GM18517 (cell line): ENCODE measurements around the gene SLC35F3.
"Not testable (repeated sequence)": the region's sequence is repeated elsewhere in the genome, so short reads cannot be mapped to it uniquely, and the experiment has no call there.

Experiments
- ATAC-seq: cut with Tn5 transposase; IDR thresholded peaks from one replicate; pipeline ENCODE4 v1.9.1; 2021; ENCODE audit warnings: mild to moderate bottlenecking, moderate library complexity; ENCODE audit not compliant: unreplicated experiment

Gene SLC35F3

DNA sequence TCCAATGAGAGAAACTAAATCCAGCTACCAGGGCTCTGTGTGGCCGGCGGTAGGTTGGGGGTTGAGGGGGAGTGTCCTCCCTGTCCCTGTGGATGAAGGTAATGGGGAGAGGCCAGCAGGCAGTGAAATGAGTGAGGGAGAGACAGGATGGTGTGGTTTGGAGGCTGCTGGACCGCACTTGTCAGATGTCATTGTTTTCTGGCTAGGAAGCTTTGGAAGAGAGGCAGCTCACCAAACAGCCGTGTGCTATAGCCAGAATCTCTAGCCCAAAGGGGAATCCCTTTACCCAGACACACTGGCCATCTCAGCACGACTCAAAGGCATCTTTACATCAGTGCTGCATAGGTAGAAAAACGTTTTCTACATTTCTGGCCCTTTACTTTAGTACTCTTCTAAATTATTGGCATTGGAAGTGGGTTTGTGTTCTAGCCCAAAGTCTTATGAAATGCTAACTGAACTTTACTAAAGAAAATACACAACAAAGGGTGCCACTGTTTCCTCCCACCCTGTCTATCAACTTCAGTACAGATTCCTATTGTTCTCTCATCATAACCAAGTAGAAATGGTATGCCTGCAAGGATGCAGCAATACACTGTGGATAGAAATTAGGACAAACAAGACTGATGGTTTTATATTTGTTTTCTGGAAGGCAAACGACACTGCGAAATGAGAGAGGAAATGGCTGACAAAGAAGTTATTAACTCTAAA lies 372.8 kb downstream of the SLC35F3 start:
- no peak for ATAC-seq

DNA sequence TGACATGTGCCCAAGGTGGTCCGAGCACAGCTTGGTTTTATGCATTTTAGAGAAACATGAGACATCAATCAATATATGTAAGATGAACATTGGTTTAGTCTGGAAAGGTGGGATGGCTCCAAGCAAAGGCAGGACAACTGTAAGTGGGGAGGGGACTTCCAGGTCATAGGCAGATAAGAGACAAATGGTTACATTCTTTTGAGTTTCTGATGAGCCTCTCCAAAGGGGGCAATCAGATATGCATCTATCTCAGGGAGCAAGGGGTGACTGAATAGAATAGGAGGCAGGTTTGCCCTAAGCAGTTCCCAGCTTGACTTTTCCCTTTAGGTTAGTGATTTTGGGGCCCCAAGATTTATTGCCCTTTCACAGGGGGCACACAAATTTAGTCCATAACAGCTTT lies 374.5 kb downstream of the SLC35F3 start:
- no peak for ATAC-seq

GRCh38 chr1:234280500-234280899 lies 376.0 kb downstream of the SLC35F3 start:
- ATAC-seq, result no peak

- no peak for ATAC-seq
These were observed 377.5 kb downstream of the SLC35F3 start for GRCh38 chr1:234281826-234282489.

DNA sequence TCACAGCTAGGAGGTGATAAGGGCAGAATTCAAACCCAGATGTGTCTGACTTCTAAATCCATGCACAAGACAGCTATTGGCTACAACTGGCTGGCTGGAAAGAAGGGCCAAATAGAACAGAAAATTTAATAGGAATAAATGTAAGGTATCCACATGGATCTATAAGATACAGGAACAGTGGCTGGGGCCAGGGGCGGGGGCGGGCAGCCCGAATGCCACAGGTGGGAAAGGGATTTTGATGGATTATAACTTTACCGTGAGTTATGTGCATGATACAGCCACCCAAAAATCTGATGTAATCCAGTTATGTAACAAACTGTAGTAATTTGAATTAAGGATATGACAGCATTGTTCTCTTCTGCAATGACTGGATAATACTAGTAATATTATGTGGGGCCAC lies 381.7 kb downstream of the SLC35F3 start:
- ATAC-seq, result no peak

DNA sequence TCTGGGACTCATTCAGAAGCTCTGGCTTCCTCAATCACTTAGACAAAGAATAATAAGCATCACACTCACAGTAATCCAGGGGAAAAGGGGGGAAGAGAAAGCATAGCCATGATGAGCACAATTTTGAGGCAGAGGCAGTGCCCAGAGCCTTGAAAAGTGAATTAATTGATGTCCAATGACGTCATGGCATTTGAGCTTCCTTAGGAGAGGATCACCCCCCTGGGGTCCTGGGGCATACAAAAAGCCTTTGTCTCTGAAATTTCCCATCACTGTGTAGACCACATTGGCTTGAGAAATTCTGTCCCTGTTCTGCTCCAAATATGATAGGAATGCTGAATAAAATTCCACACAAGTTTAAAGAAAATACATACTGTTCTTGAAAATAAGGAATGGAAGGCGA lies 384.5 kb downstream of the SLC35F3 start:
- no peak for ATAC-seq

DNA sequence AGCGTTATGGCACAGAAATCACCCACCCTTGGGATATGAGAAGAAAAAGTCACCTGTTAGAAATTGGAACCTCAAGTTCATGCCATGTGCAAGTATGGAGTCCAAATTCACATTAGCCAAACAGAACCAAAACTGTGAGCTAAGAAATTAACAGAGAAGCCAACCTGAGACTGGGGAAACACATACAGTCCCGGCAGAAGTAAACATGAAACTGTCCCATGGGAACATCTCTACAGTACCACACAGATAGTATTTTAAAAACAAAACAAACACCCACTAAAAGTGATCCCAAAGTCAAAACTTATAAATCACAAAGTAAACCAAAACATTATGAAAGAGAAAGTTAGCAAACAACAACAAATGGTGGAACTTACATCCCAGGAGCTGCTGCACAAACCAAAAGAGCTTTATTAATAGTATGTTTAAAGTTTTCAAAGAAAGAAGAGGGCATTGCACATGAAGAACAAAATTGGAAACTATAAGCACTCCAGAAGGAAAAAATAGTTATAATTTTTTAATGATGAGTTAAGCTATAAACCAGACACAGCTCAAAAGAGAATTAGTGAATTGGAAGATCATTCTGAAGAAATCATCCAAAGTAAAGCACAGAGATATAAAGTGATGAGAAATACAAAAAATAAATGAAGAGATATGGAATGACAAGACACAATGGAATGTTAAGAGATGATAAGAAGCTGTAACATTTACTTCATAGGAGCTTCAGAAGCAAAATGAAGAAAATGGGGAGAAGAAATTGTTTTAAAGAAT lies 385.2 kb downstream of the SLC35F3 start:
- no peak for ATAC-seq

GRCh38 chr1:234292011-234292410 lies 387.5 kb downstream of the SLC35F3 start:
- ATAC-seq, result no peak

- ATAC-seq, result no peak
These were observed 388.1 kb downstream of the SLC35F3 start for GRCh38 chr1:234292548-234292947.

DNA sequence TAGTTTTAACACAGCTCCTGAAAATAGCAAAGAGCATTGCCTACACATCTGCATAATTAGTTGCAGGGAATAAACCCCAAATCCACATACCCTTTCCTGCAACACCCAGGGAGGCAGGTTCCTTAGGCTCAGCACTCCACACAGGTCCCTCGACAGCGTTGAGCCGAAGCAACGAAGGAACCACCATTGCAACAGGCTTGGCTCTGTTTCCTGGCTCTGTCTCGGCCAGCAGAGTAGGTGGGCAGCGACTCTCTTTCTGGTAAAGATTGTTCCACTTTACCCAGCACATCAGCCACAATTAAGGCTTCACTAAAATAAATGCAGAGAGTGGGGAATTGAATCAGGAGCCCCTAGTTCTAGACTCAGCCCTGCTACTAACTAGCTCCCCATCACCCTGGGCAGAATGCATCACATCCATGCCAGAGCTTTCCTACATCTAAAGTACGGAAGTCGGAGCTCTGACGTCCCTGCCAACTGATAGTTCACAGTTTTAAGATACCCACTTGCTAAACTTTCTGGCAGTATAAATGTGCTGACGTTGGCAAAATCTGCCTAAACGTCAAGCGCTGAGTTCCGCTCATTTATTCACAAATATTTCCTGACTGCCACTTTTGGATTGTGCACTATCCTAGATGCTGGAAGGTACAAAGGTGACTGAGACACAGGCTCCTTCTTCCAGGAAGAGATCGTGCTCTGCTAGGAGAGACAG lies 389.8 kb downstream of the SLC35F3 start:
- ATAC-seq, result no peak

DNA sequence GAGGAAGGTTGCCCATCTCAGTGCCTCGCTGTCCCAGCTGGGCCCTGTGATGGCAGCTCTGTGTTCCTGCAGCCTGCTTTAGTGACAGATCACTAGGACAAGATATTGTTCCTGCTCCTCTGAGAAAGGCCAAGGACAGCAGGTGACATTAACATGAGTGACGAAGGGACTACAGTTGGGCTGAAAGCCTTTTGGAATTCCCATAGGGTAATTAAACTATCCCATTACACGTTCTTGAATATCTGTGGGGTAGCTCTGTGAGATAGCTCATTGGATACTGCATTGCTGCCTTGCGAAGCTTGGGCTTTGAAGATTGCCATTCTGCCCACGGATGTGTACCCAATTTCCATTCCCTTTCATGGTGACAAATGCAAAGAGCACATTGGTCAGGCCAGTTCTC lies 390.6 kb downstream of the SLC35F3 start:
- ATAC-seq, result no peak

DNA sequence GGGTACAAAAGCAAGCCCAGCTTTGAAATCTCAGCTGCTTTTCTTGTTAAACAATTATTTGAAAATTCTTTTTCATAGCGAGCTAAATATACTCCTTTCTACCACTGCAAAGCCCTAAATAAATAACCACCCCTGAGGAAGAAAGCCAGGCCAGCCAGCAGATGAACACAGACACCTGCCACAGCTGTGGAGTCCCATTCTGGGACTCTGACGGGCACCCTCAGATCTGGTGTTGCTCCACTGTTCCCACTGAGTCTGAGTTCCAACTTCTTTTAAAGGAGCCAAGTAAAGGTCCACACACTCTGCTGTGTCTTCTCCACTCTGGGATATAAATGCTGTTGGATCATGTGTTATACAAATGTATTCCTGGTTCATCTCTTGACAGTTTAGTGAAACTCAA lies 391.1 kb downstream of the SLC35F3 start:
- no peak for ATAC-seq

GRCh38 chr1:234296496-234296895 lies 392.0 kb downstream of the SLC35F3 start:
- no peak for ATAC-seq

DNA sequence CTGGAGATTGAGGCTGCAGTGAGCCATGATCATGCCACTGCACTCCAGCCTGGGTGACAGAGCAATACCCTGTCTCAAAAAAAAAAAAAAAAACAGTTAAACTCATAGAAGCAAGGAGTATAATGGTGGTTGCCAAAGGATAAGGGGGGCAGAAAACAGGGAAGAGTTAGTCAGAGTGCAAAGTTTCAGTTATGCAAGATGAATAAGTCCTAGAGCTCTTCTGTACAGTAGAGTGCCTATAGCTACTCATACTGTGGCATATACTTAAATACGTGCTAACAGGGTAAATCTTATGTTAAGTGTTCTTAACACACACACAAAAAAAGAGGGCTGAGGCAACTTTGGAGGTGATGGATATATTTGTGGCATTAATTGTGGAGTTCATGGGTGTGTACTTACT lies 393.2 kb downstream of the SLC35F3 start:
- no peak for ATAC-seq

GRCh38 chr1:234300096-234300495 lies 395.6 kb downstream of the SLC35F3 start:
- ATAC-seq, result no peak

- not testable (repeated sequence) for ATAC-seq
These were observed 397.2 kb downstream of the SLC35F3 start for GRCh38 chr1:234301663-234302062.

GRCh38 chr1:234302354-234302962 lies 398.0 kb downstream of the SLC35F3 start:
- ATAC-seq, result no peak

GRCh38 chr1:234303231-234303630 lies 398.8 kb downstream of the SLC35F3 start:
- ATAC-seq, result no peak

GRCh38 chr1:234307726-234308125 lies 403.2 kb downstream of the SLC35F3 start:
- ATAC-seq, result no peak

GRCh38 chr1:234309243-234309597 lies 404.7 kb downstream of the SLC35F3 start:
- ATAC-seq, result no peak
